OCI-LY7 (cell line): Measurements from ENCODE around the gene CWC27. TPM values are rescaled to one million over a fixed set of nuclear protein-coding genes. Genes with fewer than 3 reads are reported as not detected.

Experiments
- BruUV-seq: library from RNA; stranded (reverse); fragments of 400-500 nt; replicated peaks from 2 replicates; lab custom pipeline; 2021; lab: Mats Ljungman, UMichigan
- CTCF ChIA-PET: fragments of 300-600 bp; sonication (Branson Sonifier 250); formaldehyde crosslinking; loops from one replicate; lab custom pipeline; 2022; ENCODE audit warnings: antibody characterized with exemption; ENCODE audit not compliant: unreplicated experiment; lab: Charles Lee
- POLR2A ChIA-PET: fragments of 300-600 bp; sonication (Branson Sonifier 250); formaldehyde crosslinking; loops from one replicate; lab custom pipeline; 2022; ENCODE audit warnings: antibody characterized with exemption; lab: Charles Lee
- DNase-seq: peaks from one replicate; pipeline ENCODE4 v3.0.0-alpha.2; 2015; ENCODE audit warnings: low spot score
- H2AFZ ChIP-seq: fragments of 200-600 bp; sonication (generic), shearing (Covaris generic); 2 replicates; pipeline ENCODE4 v1.6.1; 2014; ENCODE audit warnings: mild to moderate bottlenecking, antibody characterized with exemption, low read length, moderate library complexity
- H3K27ac ChIP-seq: fragments of 200-600 bp; sonication (generic); 2 replicates; pipeline ENCODE4 v1.5.1; 2014; ENCODE audit warnings: mixed run types, low read depth, mild to moderate bottlenecking, moderate library complexity, low read length, inconsistent platforms; ENCODE audit not compliant: poor library complexity, severe bottlenecking
- H3K36me3 ChIP-seq: fragments of 200-600 bp; sonication (generic); 2 replicates; pipeline ENCODE4 v1.6.1; 2014; ENCODE audit warnings: mild to moderate bottlenecking, antibody characterized with exemption, low read length, moderate library complexity, mixed read lengths; ENCODE audit not compliant: insufficient read depth
- H3K4me1 ChIP-seq: fragments of 200-600 bp; sonication (generic); 2 replicates; pipeline ENCODE4 v1.5.1; 2014; ENCODE audit warnings: mild to moderate bottlenecking, low read length; ENCODE audit not compliant: insufficient read depth, poor library complexity, severe bottlenecking
- H3K4me2 ChIP-seq: fragments of 200-600 bp; sonication (generic); 2 replicates; pipeline ENCODE4 v1.6.1; 2014; ENCODE audit warnings: mild to moderate bottlenecking, low read length
- H3K4me3 ChIP-seq: fragments of 200-600 bp; sonication (generic); 2 replicates; pipeline ENCODE4 v1.5.1; 2014; ENCODE audit warnings: mild to moderate bottlenecking, low read depth, low read length; ENCODE audit not compliant: poor library complexity, severe bottlenecking
- H3K79me2 ChIP-seq: fragments of 200-600 bp; sonication (generic); 2 replicates; pipeline ENCODE4 v1.6.1; 2016; ENCODE audit warnings: low read depth, mild to moderate bottlenecking, low read length, moderate library complexity, mixed read lengths; ENCODE audit not compliant: insufficient read depth
- H3K9me2 ChIP-seq: fragments of 200-600 bp; sonication (generic); 2 replicates; pipeline ENCODE4 v1.6.1; 2016; ENCODE audit warnings: mild to moderate bottlenecking, low read length, mixed read lengths; ENCODE audit not compliant: insufficient read depth
- H3K9me3 ChIP-seq: fragments of 200-600 bp; sonication (generic); 2 replicates; pipeline ENCODE4 v1.6.1; 2014; ENCODE audit warnings: mild to moderate bottlenecking, mixed run types, low read length, mixed read lengths
- H4K20me1 ChIP-seq: fragments of 200-600 bp; sonication (generic); 2 replicates; pipeline ENCODE4 v1.6.1; 2014; ENCODE audit warnings: mild to moderate bottlenecking, antibody characterized with exemption, low read length, moderate library complexity, mixed read lengths; ENCODE audit not compliant: insufficient read depth
- EZH2phosphoT487 ChIP-seq: fragments of 200-600 bp; sonication (generic); IDR thresholded peaks from 2 replicates; pipeline ENCODE4 v1.6.1; 2018; ENCODE audit warnings: low read depth, borderline replicate concordance, mild to moderate bottlenecking, mixed run types, antibody characterized with exemption, low read length, moderate library complexity, mixed read lengths
- intact Hi-C: fragments of 100-400 bp; cut with micrococcal nuclease; formaldehyde crosslinking; loops from one replicate; pipeline ENCODE4 v1.10.0; 2022; ENCODE audit not compliant: unreplicated experiment
- total RNA-seq, 2 experiments: library from RNA; depleted of rRNA in 1 of 2; stranded (reverse); fragments of >200 nt in 1 of 2; shearing (Covaris generic) in 1 of 2; gene quantifications; 2 replicates each; pipeline ENCODE4 v1.2.3, GENCODE V29; 2014 to 2022
- TF ChIP-seq, protein P1 (sequence below): fragments of 200-600 bp; sonication (generic); conservative IDR thresholded peaks from 2 replicates; pipeline ENCODE4 v1.5.1; 2014; ENCODE audit warnings: mild to moderate bottlenecking, antibody characterized with exemption, low read length, moderate library complexity, mixed read lengths

CWC27 gene
- total RNA-seq, 2 experiments from 2014 or later = 15.4 to 33.1 TPM

DNA sequence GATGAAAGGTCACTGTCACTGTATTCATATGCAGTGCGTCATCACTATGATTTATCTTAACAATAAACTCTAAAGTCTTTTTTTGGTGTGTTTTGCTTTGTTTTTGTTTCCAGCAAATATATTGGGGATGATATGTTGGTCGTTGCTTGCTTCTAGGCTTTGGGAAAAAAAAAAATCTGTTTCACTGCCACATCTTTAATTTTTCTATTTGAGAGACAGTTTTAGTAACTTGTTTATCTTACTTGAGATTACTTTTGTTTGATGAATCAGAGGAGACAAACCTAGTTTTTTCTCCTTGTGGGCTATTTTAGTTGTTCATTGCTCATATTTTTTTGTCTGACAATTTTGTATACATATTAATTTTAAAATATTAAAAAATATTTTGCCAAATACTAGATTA lies 19.4 kb downstream of the CWC27 start:
- ChIA-PET POLR2A (interaction anchor here (0.5 to 0.7 kb wide), 2 partner anchors 136 to 540 kb away, joined by 3 to 4 read pairs; no protein-coding TSS in a partner anchor), CTCF (no interaction called here)
- Histone ChIP-seq H3K4me1 (no peaks in the 10 kb centered on the region), H3K9me2 (no peaks in the 10 kb centered on the region), H3K79me2 (no peaks in the 10 kb centered on the region), H3K27ac (no peak overlapping the region), H2AFZ (no peak overlapping the region), H3K4me2 (no peak overlapping the region), H3K9me3 (no peaks in the 10 kb centered on the region), H3K36me3 (peaks cover 32% of the 10 kb centered on the region), H4K20me1 (no peaks in the 10 kb centered on the region), H3K4me3 (no peak overlapping the region)
- BruUV-seq = no TSS peak
- TF ChIP-seq, protein P1, sequence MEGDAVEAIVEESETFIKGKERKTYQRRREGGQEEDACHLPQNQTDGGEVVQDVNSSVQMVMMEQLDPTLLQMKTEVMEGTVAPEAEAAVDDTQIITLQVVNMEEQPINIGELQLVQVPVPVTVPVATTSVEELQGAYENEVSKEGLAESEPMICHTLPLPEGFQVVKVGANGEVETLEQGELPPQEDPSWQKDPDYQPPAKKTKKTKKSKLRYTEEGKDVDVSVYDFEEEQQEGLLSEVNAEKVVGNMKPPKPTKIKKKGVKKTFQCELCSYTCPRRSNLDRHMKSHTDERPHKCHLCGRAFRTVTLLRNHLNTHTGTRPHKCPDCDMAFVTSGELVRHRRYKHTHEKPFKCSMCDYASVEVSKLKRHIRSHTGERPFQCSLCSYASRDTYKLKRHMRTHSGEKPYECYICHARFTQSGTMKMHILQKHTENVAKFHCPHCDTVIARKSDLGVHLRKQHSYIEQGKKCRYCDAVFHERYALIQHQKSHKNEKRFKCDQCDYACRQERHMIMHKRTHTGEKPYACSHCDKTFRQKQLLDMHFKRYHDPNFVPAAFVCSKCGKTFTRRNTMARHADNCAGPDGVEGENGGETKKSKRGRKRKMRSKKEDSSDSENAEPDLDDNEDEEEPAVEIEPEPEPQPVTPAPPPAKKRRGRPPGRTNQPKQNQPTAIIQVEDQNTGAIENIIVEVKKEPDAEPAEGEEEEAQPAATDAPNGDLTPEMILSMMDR = no peak
- TF ChIP-seq EZH2phosphoT487 = no peak
- no peak for DNase-seq
- intact Hi-C loops = no loop called here

DNA sequence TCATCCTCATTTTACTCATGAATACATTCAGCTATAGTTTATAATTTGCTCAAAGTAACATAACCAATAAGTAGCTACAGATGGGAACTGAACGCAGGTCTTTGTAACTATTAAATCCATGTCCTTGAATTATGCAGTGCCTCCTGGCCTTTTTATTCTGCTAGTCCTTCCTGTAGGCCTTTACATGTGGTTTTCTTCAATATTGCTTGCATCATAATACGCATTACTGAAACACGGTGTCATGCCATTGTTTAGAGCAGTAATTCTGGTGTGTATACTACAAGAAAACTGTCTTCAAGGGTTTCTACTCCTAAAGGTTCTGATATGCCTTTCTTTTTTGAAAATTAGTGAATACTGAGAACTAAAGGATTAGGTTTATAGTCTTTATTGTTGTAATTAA lies 20.7 kb downstream of the CWC27 start:
- Histone ChIP-seq H4K20me1 (no peaks in the 10 kb centered on the region), H3K4me2 (no peak overlapping the region), H3K4me1 (no peaks in the 10 kb centered on the region), H3K9me3 (no peaks in the 10 kb centered on the region), H2AFZ (no peak overlapping the region), H3K36me3 (peaks cover 21% of the 10 kb centered on the region), H3K4me3 (no peak overlapping the region), H3K27ac (no peak overlapping the region), H3K79me2 (no peaks in the 10 kb centered on the region), H3K9me2 (no peaks in the 10 kb centered on the region)
- ChIA-PET CTCF (no interaction called here), POLR2A (no interaction called here)
- DNase-seq = no peak
- intact Hi-C loops = no loop called here
- no TSS peak for BruUV-seq
- TF ChIP-seq EZH2phosphoT487 = no peak
- TF ChIP-seq, protein P1 = no peak

DNA sequence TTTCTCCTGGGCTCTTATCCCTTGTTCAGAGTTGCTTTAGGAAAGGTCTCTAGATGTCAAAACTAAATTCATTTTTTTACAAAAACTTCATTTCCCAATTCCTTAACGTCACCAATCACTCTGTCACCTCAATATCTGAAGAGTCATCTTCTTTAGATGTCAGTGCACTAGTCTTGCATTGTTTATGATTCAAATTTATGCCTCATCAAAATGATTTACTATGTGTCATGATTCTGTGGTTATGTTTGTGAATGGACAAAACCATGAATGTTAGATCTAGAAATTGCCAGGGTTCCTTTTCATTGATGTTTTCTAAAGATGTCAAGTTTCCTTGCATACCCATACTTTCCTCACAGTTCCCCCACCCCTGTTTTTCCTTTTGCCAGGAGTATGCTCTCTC lies 21.5 kb downstream of the CWC27 start:
- Histone ChIP-seq H3K4me1 (no peaks in the 10 kb centered on the region), H3K36me3 (peaks cover 20% of the 10 kb centered on the region), H3K9me3 (no peaks in the 10 kb centered on the region), H3K27ac (no peak overlapping the region), H2AFZ (no peak overlapping the region), H4K20me1 (no peaks in the 10 kb centered on the region), H3K4me3 (no peak overlapping the region), H3K9me2 (no peaks in the 10 kb centered on the region), H3K4me2 (no peak overlapping the region), H3K79me2 (no peaks in the 10 kb centered on the region)
- TF ChIP-seq, protein P1 = no peak
- no peak for TF ChIP-seq EZH2phosphoT487
- ChIA-PET CTCF (no interaction called here), POLR2A (interaction anchor here (0.6 kb wide), 1 partner anchor 167 kb away, joined by 4 read pairs; no protein-coding TSS in a partner anchor)
- no TSS peak for BruUV-seq
- intact Hi-C loops = no loop called here
- no peak for DNase-seq
